ENCODE data around the gene FRMD3.

FRMD3 gene

DNA sequence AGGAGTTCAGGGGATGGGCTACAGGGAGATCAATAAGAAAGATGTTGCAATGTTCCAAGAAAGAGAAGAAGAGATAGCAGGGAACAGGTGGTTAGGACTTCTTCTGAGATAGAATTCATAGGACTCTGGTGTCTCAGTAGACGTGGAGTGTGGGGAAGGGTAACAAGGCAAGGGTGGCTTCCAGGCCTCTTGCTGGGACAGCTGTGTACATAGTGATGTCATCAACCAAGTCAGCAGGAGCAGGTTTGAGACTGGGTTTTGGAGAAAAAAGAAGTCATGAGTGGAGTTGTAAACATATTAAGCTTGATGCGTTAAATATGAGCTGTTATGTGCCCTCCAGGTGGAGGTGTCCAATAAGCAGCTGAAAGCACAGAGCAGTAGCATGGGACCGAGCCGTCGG is 263.4 kb downstream of the FRMD3 start:
- Histone ChIP-seq H3K27me3 (no peaks in the 10 kb centered on the region), H3K9me3 (no peaks in the 10 kb centered on the region), H3K27ac (no peak overlapping the region), H3K36me3 (no peaks in the 10 kb centered on the region), H3K4me1 (ENCODE audit: control insufficient read depth in 1 of 2, insufficient read depth in 1 of 2, low read depth in 1 of 2, low read length in 1 of 2) (peaks cover 12 to 14% of the 10 kb centered on the region in 2 experiments), H3K4me3 (ENCODE audit: low read depth in 1 of 2, low read length in 1 of 2) (no peak overlapping the region)
- TF ChIP-seq, protein P1, sequence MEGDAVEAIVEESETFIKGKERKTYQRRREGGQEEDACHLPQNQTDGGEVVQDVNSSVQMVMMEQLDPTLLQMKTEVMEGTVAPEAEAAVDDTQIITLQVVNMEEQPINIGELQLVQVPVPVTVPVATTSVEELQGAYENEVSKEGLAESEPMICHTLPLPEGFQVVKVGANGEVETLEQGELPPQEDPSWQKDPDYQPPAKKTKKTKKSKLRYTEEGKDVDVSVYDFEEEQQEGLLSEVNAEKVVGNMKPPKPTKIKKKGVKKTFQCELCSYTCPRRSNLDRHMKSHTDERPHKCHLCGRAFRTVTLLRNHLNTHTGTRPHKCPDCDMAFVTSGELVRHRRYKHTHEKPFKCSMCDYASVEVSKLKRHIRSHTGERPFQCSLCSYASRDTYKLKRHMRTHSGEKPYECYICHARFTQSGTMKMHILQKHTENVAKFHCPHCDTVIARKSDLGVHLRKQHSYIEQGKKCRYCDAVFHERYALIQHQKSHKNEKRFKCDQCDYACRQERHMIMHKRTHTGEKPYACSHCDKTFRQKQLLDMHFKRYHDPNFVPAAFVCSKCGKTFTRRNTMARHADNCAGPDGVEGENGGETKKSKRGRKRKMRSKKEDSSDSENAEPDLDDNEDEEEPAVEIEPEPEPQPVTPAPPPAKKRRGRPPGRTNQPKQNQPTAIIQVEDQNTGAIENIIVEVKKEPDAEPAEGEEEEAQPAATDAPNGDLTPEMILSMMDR (IDR thresholded peaks at IDR 0.05) = no peak

DNA sequence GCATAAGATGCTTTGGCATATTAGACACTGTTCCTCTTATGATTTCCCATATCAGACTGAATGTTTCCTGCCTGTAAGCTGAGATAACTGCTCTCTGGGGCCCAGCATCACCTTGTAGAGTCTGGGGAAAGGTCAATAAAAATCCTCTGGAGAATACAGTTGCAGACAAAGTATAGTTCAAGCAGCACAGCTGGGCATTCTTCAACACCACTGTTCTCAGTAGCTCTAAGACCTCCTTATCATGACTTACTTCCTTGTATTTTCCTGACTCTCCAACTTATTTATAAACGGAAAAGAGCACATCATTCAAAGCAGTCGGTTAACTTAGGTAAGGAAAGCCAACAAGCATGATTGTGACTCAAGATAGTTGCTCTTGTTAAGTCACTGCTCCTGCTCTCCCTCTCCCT is 266.5 kb downstream of the FRMD3 start:
- H3K27ac ChIP-seq = no peak overlapping the region
- TF ChIP-seq, protein P1 (IDR thresholded peaks at IDR 0.05) = no peak
- H3K4me3 ChIP-seq (ENCODE audit: low read depth in 1 of 2, low read length in 1 of 2) = no peak overlapping the region
- no peaks in the 10 kb centered on the region for H3K27me3 ChIP-seq
- H3K4me1 ChIP-seq (ENCODE audit: control insufficient read depth in 1 of 2, insufficient read depth in 1 of 2, low read depth in 1 of 2, low read length in 1 of 2) = peaks cover 12 to 14% of the 10 kb centered on the region in 2 experiments
- H3K36me3 ChIP-seq = no peaks in the 10 kb centered on the region
- no peaks in the 10 kb centered on the region for H3K9me3 ChIP-seq

DNA sequence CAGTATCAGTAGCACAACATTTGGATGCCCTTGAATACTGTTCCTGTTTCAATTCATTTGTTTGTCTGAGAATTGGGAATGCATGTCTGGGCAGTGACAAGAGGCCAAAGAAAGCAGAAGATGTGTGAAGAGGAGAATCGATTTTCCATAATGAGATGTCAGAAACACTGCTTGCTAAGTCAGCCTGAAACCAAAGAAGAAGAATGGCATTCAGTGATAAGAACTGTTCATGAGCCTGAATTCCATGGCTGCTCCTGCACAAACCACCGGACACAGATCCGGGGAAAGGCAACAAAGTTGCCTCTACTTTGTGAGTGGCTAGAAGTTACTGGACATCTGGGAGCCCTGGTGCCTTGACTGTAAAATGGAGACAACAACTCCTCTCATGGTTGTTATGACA is 268.1 kb downstream of the FRMD3 start:
- no peaks in the 10 kb centered on the region for H3K27me3 ChIP-seq
- no peaks in the 10 kb centered on the region for H3K9me3 ChIP-seq
- H3K4me3 ChIP-seq (ENCODE audit: low read depth in 1 of 2, low read length in 1 of 2) = no peak overlapping the region
- no peaks in the 10 kb centered on the region for H3K36me3 ChIP-seq
- peaks cover 0 to under 1% of the 10 kb centered on the region in 2 experiments for H3K4me1 ChIP-seq (ENCODE audit: control insufficient read depth in 1 of 2, insufficient read depth in 1 of 2, low read depth in 1 of 2, low read length in 1 of 2)
- TF ChIP-seq, protein P1 (IDR thresholded peaks at IDR 0.05) = no peak
- no peak overlapping the region for H3K27ac ChIP-seq

DNA sequence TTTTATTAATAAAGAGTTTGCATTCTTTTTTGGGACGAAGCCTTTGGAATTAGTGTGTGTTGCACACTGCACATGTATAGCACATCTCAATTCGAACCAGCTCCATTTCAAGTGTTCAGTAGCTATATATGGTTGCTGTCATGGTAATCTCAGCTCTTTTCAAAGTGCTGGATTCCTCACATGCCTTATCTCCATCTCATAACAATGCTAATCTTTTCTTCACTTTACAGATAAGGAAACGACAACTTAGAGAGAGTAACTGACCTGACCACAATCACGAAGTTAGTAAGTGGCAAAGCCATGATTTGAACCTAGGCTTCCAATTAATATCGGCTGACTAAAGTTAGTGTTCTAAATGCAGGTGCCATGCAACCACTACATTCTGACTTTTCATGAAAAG is 270.5 kb downstream of the FRMD3 start:
- no peaks in the 10 kb centered on the region for H3K9me3 ChIP-seq
- no peaks in the 10 kb centered on the region for H3K27me3 ChIP-seq

DNA sequence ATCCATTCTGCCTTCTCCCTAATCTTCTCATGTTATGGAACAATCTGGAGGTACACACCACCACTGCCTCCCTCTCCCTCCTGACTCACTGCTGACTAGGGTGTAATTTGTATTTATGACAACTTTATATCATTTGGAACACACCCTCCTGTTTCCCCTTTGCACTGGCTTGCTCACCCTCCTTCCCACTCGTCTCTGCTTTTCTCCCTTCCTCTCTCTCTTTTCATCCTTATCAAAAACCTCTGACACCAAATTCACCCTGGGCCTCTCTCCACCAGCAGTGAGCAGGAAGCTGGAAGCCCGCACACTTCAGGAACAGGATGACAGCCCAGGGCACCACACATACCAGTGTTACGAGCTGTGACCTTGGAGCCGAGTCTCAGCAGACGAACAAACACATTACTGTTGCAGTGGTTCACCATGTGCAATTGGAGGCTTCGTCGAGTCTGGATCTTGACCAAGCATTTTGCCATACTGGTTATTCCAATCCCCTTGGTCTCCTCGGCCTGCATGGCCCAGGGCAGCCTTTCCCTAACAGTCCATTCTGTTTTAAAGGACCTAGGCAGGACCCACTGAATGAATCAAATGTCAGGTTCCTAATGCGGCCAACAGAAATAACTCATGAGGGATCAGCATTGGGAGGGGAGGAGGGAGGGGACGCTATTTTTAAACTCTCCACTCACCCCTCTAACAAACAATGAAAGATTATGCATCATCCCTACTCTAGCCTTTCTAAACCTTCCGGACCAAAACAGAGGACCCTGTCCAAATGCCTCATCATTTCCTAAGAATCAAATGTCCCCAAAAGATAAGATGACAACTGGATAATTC is 271.3 kb downstream of the FRMD3 start:
- no peaks in the 10 kb centered on the region for H3K27me3 ChIP-seq
- no peak overlapping the region for H3K4me3 ChIP-seq (ENCODE audit: low read depth in 1 of 2, low read length in 1 of 2)
- no peak overlapping the region for H3K27ac ChIP-seq
- TF ChIP-seq, protein P1 (IDR thresholded peaks at IDR 0.05) = no peak
- no peaks in the 10 kb centered on the region for H3K36me3 ChIP-seq
- H3K9me3 ChIP-seq = no peaks in the 10 kb centered on the region
- no peaks in the 10 kb centered on the region for H3K4me1 ChIP-seq (ENCODE audit: control insufficient read depth in 1 of 2, insufficient read depth in 1 of 2, low read depth in 1 of 2, low read length in 1 of 2)

More for the DNA sequence above, 270.5 kb downstream of the FRMD3 start:
- Histone ChIP-seq H3K4me3 (ENCODE audit: low read depth in 1 of 2, low read length in 1 of 2) (no peak overlapping the region), H3K36me3 (no peaks in the 10 kb centered on the region), H3K4me1 (ENCODE audit: control insufficient read depth in 1 of 2, insufficient read depth in 1 of 2, low read depth in 1 of 2, low read length in 1 of 2) (no peaks in the 10 kb centered on the region), H3K27ac (no peak overlapping the region)
- TF ChIP-seq, protein P1 (IDR thresholded peaks at IDR 0.05) = no peak

Data from neutrophil (primary cell).